Hypothalamus (tissue), 51 donors: ENCODE measurements around the gene SPOP.

Source experiments
- DNase-seq, 51 donors: peaks; one replicate each; lab custom pipeline; 2025; lab: John Stamatoyannopoulos, UW

Gene SPOP

GRCh38 chr17:49588726-49589576 is 88.9 kb downstream of the SPOP start:
- DNase-seq, result no peak

GRCh38 chr17:49588312-49588711 is 89.6 kb downstream of the SPOP start:
- DNase-seq, result no peak

GRCh38 chr17:49587366-49588073 is 90.4 kb downstream of the SPOP start:
- no peak for DNase-seq

- DNase-seq, result no peak
Observed at GRCh38 chr17:49585422-49586027, 92.4 kb downstream of the SPOP start.

- DNase-seq, result no peak
Observed at GRCh38 chr17:49583889-49584288, 94.0 kb downstream of the SPOP start.

GRCh38 chr17:49583226-49583625 is 94.7 kb downstream of the SPOP start:
- DNase-seq, result no peak

GRCh38 chr17:49582789-49583188 is 95.1 kb downstream of the SPOP start:
- DNase-seq, result peak in 1 of 51 donors; percentile 3

GRCh38 chr17:49582055-49582722 is 95.7 kb downstream of the SPOP start:
- no peak for DNase-seq

GRCh38 chr17:49581648-49581998 is 96.3 kb downstream of the SPOP start:
- DNase-seq, result no peak

GRCh38 chr17:49580981-49581647 is 96.8 kb downstream of the SPOP start:
- no peak for DNase-seq

GRCh38 chr17:49580055-49580721 is 97.7 kb downstream of the SPOP start:
- DNase-seq, result no peak

GRCh38 chr17:49579522-49579921 is 98.4 kb downstream of the SPOP start:
- no peak for DNase-seq

- DNase-seq, result no peak
Observed at GRCh38 chr17:49578952-49579500, 98.9 kb downstream of the SPOP start.

GRCh38 chr17:49578414-49578813 is 99.5 kb downstream of the SPOP start:
- no peak for DNase-seq

- no peak for DNase-seq
Observed at GRCh38 chr17:49577963-49578362, 99.9 kb downstream of the SPOP start.

GRCh38 chr17:49577650-49577934 is 100.3 kb downstream of the SPOP start:
- no peak for DNase-seq

GRCh38 chr17:49576917-49577649 is 100.8 kb downstream of the SPOP start:
- DNase-seq, result no peak

GRCh38 chr17:49576088-49576916 is 101.6 kb downstream of the SPOP start:
- peak in 13 of 51 donors; percentile 8 to 54 (median 28) for DNase-seq
